HL-60 (cell line): ENCODE data around the gene SYNGR1.
A peak's percentile ranks its signal among the peaks of the same experiment; 100 is the strongest.

Experiments
- DNase-seq, 2 experiments: peaks; one replicate each; pipeline ENCODE4 v3.0.0-alpha.2; 2010 to 2020; ENCODE audit warnings: low read depth in 1 of 2, low spot score in 1 of 2
- H3K27ac ChIP-seq: fragments of 250-450 bp; sonication (Bioruptor Pico); replicated peaks from 2 replicates; pipeline ENCODE4 v1.5.1; 2020; ENCODE audit warnings: mild to moderate bottlenecking, moderate library complexity
- H3K27me3 ChIP-seq: fragments of 250-450 bp; sonication (Bioruptor Pico); 2 replicates; pipeline ENCODE4 v1.5.1; 2021; ENCODE audit warnings: mild to moderate bottlenecking, moderate library complexity; ENCODE audit not compliant: insufficient read depth, poor library complexity, severe bottlenecking
- H3K4me3 ChIP-seq: replicated peaks from 2 replicates; pipeline ENCODE4 v1.5.1; 2011; ENCODE audit warnings: mild to moderate bottlenecking, control low read depth, low read length; ENCODE audit not compliant: insufficient read depth
- GABPA ChIP-seq: IDR thresholded peaks from 2 replicates; pipeline ENCODE4 v1.6.1; 2012; ENCODE audit warnings: low read depth
- POLR2AphosphoS5 ChIP-seq: IDR thresholded peaks from 2 replicates; pipeline ENCODE4 v1.6.1; 2012; ENCODE audit warnings: low read depth
- SPI1 ChIP-seq: IDR thresholded peaks from 2 replicates; pipeline ENCODE4 v1.6.1; 2012; ENCODE audit warnings: low read depth, mild to moderate bottlenecking, borderline replicate concordance
- long read RNA-seq: library from polyadenylated mRNA; unstranded; transcript quantifications from one replicate; pipeline ENCODE4 v2.0.0, GENCODE V29; 2020
- TF ChIP-seq, protein P1 (sequence below): IDR thresholded peaks from one replicate; pipeline ENCODE4 v1.5.1; 2011; ENCODE audit warnings: low read length, control low read depth, inconsistent platforms; ENCODE audit not compliant: insufficient read depth
- TF ChIP-seq, protein P2 (sequence below): IDR thresholded peaks from 2 replicates; pipeline ENCODE4 v1.6.1; 2012; ENCODE audit warnings: low read depth; ENCODE audit not compliant: insufficient replicate concordance

Gene SYNGR1, protein sequence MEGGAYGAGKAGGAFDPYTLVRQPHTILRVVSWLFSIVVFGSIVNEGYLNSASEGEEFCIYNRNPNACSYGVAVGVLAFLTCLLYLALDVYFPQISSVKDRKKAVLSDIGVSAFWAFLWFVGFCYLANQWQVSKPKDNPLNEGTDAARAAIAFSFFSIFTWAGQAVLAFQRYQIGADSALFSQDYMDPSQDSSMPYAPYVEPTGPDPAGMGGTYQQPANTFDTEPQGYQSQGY
- long read RNA-seq, full-length matches to known transcripts: 160 of 197 reads
- long read RNA-seq, partial matches to known transcripts: 10 of 197 reads
- long read RNA-seq, other reads (novel, unspliced or antisense): 27 of 197 reads

GRCh38 chr22:39349967-39350726, at the start of gene SYNGR1:
Gene SYNGR1, plus strand, starts transcription at chr22:39349991. Its CDS starts 20 bp downstream, at chr22:39350011.
- H3K27me3 ChIP-seq: no peaks in the 10 kb centered on the region
- no peak for DNase-seq
- no peak for TF ChIP-seq POLR2AphosphoS5
- TF ChIP-seq, protein P1, sequence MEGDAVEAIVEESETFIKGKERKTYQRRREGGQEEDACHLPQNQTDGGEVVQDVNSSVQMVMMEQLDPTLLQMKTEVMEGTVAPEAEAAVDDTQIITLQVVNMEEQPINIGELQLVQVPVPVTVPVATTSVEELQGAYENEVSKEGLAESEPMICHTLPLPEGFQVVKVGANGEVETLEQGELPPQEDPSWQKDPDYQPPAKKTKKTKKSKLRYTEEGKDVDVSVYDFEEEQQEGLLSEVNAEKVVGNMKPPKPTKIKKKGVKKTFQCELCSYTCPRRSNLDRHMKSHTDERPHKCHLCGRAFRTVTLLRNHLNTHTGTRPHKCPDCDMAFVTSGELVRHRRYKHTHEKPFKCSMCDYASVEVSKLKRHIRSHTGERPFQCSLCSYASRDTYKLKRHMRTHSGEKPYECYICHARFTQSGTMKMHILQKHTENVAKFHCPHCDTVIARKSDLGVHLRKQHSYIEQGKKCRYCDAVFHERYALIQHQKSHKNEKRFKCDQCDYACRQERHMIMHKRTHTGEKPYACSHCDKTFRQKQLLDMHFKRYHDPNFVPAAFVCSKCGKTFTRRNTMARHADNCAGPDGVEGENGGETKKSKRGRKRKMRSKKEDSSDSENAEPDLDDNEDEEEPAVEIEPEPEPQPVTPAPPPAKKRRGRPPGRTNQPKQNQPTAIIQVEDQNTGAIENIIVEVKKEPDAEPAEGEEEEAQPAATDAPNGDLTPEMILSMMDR: no peak
- TF ChIP-seq SPI1: no peak
- no peak for TF ChIP-seq GABPA
- TF ChIP-seq, protein P2, sequence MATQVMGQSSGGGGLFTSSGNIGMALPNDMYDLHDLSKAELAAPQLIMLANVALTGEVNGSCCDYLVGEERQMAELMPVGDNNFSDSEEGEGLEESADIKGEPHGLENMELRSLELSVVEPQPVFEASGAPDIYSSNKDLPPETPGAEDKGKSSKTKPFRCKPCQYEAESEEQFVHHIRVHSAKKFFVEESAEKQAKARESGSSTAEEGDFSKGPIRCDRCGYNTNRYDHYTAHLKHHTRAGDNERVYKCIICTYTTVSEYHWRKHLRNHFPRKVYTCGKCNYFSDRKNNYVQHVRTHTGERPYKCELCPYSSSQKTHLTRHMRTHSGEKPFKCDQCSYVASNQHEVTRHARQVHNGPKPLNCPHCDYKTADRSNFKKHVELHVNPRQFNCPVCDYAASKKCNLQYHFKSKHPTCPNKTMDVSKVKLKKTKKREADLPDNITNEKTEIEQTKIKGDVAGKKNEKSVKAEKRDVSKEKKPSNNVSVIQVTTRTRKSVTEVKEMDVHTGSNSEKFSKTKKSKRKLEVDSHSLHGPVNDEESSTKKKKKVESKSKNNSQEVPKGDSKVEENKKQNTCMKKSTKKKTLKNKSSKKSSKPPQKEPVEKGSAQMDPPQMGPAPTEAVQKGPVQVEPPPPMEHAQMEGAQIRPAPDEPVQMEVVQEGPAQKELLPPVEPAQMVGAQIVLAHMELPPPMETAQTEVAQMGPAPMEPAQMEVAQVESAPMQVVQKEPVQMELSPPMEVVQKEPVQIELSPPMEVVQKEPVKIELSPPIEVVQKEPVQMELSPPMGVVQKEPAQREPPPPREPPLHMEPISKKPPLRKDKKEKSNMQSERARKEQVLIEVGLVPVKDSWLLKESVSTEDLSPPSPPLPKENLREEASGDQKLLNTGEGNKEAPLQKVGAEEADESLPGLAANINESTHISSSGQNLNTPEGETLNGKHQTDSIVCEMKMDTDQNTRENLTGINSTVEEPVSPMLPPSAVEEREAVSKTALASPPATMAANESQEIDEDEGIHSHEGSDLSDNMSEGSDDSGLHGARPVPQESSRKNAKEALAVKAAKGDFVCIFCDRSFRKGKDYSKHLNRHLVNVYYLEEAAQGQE: no peak
- H3K27ac ChIP-seq: peak within 1 kb of the TSS; percentile 90
- H3K4me3 ChIP-seq: peak within 1 kb of the TSS; percentile 58

DNA sequence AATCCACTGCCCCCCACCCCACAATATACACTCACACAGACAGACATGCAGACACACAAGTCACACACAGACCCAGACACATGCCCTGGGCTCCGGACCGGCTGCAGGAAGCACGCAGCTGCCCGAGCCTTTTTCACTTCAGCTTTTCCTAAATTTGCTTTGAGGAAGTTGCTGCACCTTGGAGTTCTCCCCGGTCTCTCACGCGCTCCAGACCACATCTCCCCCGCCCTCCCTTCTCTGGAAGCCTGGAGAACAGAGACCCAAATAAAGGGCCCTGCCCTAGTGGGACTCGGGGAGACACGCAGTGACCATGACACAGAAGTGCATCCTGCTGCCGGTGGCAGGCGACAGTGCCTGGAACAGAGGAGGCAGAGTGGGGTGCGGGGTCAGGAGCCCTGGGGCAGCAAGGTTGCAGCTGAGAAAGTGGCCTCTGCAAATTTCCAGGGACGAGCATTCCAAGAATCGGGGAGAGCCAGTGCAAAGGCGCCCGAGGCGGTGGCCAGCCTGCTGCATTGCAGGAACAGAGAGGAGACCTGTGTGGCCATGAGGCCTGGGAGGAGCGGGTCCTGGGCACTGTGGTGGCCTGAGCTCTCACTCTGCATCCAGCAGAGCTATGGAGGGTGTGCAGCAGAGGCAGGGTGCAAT, 49.5 kb upstream of the SYNGR1 start:
- Histone ChIP-seq H3K4me3 (no peak overlapping the region), H3K27me3 (no peaks in the 10 kb centered on the region), H3K27ac (no peak overlapping the region)
- TF ChIP-seq, protein P1: no peak
- peak; percentile 43; the same call in 1 of the 2 replicates for TF ChIP-seq SPI1
- 0 out of 2 replicates have a peak, but pooled peaks have one; percentile 22 for TF ChIP-seq POLR2AphosphoS5
- TF ChIP-seq GABPA: no peak
- TF ChIP-seq, protein P2: no peak
- peak; percentile 70 to 74 for DNase-seq

DNA sequence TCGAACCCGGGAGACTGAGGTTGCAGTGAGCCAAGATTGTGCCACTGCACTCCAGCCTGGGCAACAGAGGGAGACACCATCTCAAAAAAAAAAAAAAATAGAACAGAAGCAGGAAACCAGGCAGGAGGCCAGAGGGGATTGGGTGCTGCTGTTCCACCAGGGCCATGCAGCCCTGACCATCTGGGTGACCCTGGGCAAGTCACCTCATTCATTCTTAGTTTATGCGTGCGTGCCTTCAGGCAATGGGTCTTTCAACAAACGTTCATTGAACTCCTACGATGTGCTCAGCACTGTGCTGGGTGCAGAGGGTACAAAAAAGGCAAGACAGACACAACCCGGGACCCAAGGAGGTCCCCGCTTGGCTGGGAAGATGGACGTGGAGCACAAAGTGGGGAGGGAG, 48.7 kb upstream of the SYNGR1 start:
- Histone ChIP-seq H3K27ac (no peak overlapping the region), H3K4me3 (no peak overlapping the region), H3K27me3 (no peaks in the 10 kb centered on the region)
- TF ChIP-seq SPI1 (no peak), POLR2AphosphoS5 (no peak), GABPA (no peak)
- TF ChIP-seq, protein P2: no peak
- TF ChIP-seq, protein P1: no peak
- no peak for DNase-seq
